NCI-H2029 (cell line): ENCODE results near the gene CUL4B.
"Not testable (repeated sequence)": the region's sequence is repeated elsewhere in the genome, so short reads cannot be mapped to it uniquely, and the experiment has no call there.

Experiments
- DNase-seq: peaks from one replicate; lab custom pipeline; 2025; lab: John Stamatoyannopoulos, UW

The CUL4B gene

DNA sequence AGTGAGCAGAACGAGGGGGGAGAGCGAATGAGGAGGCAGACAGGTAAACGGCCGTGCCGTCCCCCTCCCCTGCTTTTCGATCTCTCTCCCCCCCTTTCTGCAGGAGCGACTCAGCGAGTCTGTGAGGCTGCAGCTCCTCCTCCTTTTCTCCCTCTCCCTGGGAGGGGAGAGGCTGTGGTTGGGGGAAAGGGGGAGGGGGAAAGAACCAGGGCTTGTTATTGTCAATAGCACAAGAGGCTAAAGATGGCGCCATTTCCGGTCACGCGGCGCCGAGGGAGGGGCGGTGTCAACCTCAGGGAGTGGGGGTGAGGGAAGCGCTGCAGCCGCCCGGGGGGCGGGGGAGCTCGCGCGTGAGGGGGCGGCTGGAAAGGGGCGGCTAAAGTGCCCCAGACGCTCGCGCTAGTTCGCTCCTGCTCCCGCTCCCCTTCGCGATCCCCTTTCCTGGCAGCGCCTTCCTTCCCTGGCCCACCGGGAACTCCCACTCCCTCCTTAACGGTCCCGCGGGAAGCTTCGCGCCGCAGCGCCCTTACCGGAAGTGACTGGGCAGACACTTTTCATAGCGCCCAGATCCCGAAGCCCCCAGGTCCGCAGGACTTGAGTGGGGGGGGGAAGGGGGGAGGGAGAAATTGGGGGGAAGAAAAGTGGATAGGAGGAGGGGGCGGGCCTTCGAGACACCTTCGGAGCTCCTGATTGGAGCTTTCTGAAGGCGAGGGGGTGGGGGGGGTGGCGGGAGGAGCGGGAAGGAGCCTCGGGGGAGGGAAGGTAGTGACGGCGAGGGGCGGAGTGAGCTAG lies at the start of gene CUL4B:
Gene CUL4B, minus strand, starts transcription at position 121 of the 792 bp plus-strand sequence. CDS start 324 bp downstream, outside the sequence.
- peak; percentile 89 for DNase-seq

- peak; percentile 26 for DNase-seq
Observed at GRCh38 chrX:120604361-120604782, 43.6 kb upstream of the CUL4B start.

GRCh38 chrX:120603707-120604360 lies 43.1 kb upstream of the CUL4B start, which contains the start of gene MCTS1:
TSS of gene MCTS1 (plus strand) at chrX:120604101. CDS start at chrX:120604237, 136 bp downstream.
- peak; percentile 93 for DNase-seq

DNA sequence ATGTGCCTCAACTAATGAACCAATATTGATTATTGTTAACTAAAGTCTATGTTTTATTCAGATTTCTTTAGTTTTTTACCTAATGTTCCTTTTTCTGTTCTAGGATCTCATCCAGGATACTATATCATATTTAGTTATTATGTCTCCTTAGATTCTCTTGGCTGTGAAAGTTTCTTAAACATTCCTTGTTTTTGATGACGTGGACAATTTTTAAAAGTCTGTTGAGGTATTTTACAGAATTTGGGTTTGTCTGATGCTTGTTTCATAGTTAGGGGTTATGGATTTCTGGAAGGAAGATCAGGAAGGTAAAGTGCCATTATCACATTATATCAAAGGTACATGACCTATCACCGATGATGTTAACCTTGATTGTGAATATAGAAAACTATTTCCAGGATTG lies 24.9 kb upstream of the CUL4B start:
- no peak for DNase-seq

DNA sequence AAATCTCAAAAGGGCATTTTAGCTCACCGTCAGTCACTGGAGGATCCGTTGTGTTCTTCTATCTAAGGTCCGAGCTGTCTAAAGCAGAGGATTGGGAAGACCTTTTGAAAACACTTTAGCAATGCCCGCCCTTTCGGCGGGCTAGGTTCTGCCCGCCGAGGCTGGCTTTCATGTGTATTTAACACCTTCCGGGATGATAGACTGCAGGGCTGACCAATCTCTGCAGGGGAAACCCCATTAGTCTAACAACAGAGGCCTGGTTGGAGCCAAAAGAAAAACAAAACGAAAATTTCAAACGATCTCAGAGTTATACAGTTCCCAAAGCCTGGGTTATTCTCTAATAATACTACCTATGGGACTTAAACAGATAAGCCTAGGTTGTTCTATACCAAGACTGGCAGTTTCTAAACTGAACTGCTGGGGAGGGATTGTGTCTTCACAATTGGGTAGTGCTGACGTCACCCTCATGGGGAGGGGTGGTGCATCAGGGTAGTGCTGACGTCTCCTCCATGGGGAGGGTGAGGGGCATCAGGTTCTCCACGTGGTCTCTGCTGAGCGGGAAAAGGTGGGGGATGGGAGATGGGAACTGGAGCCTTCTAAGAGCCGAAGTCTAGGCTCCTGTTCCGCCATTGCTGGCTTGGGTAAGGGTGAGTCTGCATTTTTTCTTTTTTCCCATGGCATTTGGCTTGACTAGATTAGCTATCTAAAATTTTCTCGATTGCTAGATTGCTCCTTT lies 14.8 kb upstream of the CUL4B start:
- DNase-seq = no peak

DNA sequence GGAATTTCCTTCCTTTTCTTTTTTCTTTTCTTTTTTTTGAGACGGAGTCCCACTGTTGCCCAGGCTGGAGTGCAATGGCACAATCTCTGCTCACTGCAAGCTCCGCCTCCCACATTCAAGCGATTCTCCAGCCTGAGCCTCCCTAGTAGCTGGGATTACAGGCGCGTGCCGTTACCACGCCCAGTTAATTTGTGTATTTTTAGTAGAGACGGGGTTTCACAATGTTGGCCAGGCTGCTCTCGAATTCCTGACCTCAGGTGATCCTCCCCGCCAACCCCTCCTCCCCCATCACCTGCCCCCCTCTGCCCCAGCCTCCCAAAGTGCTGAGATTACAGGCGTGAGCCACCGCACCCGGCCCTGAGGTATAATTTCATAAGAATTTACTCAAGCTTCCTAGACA lies 13.0 kb upstream of the CUL4B start:
- not testable (repeated sequence) for DNase-seq

DNA sequence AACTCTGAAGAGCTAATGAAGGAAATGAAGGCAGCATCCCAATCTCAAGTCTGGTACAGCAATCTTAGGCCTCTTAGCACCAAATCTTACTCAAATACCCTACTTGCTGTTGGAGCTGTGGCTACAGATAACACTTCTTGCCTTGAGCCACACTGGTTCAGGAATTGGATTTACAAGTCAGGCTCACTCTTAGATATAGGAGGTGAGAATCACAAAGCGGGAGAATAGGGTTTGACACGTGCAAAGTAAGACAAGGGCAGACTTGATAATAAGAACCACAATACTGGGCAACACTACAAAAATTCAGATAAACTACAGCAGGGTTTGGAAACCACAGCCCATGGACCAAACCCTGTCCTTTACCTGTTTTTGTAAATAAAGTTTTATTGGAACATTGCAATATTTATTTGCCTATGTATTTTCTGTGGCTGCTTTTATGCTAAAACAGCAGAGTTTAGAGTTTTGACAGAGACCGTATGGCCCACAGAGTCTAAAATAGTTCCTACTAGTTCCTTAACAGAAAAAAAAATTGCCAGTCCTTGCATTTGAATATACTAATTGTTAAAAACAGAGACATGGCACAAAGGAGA lies 9.3 kb upstream of the CUL4B start:
- no peak for DNase-seq

DNA sequence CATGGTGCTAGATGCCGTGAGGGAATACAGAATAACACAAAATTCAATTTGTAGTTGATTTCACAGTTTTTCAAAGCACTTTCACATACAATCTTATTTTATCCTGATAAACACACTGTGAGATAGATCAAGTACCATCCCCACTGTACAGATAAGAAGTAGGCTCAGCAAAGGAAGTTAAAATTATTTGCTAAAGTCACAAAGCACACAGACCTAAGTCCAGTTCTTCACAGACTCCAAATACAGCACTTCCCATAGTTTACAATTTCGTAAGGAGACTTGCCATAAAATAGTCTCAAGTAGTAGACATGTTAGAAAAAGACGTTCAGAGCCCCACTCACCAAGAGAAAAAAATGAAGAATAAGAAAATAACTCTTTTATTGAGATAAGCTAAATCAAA lies 7.8 kb upstream of the CUL4B start:
- DNase-seq = no peak

DNA sequence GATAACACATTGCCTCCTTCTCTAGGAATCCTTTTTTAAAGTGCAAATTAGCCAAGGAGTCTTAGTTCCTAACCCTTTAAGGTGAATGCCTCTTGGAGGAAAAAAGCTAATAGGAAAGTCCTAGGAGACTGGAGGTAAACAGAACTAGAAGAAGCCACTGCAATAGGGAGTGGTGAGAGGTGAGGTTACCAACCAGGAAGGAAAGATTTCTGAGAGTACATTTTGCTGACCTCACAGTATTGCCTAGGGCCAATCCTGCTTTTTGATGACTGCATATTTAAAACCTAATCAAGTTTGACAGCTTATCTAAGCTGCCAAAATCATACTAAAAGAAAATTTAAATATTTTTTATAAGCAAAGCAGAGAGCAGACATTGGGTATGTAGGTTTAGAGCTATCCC lies 7.3 kb upstream of the CUL4B start:
- no peak for DNase-seq

- DNase-seq = no peak
Observed at GRCh38 chrX:120566817-120567216, 6.1 kb upstream of the CUL4B start.

GRCh38 chrX:120564925-120565324 lies 4.2 kb upstream of the CUL4B start:
- no peak for DNase-seq

DNA sequence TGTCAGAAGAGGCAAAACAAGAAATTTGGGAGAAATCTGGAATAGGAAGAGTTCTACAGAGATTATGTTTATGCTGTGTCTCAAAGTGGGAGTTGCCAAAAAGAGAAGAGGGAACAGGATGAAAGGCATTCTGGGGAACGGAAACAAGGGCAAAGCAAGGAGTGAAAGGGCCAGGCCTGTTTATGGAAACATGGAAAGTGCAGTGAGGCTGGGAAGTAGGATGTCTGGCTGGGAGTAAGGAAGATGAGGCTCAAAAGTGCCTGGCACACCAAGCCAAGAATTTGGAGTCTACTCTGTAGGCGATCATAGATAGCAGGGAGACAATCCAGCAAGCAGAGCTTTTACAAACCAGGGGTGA lies 1.8 kb upstream of the CUL4B start:
- no peak for DNase-seq

GRCh38 chrX:120561634-120562568 lies 1.1 kb upstream of the CUL4B start:
- DNase-seq = no peak

DNA sequence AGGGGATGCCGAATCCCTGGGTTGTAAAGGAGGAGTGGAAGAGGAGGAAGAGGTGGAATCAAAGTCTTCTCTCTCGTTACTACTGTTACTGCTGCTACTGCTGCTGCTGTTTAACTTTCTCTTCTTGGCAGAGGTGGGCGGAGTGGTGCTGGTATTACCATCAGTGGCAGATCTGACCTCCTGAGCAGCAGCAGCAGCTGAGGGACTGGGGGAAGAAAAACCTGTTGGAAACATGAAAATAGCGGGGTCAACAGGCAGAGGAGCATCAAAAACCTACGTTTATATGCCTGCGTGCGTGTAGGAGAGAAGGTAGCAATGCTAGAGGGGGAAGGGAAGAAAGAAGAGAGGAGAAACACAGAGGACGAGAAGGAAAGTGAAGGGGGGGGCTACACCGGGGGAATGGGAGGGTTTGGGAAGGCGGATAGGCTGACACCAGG lies 339 bp downstream of the CUL4B start:
- no peak for DNase-seq

GRCh38 chrX:120559804-120560203 lies 958 bp downstream of the CUL4B start:
- peak; percentile 3 for DNase-seq

- DNase-seq = no peak
Observed at GRCh38 chrX:120556251-120556650, 4.5 kb downstream of the CUL4B start.

GRCh38 chrX:120549483-120550452 lies 11.0 kb downstream of the CUL4B start:
- no peak for DNase-seq

DNA sequence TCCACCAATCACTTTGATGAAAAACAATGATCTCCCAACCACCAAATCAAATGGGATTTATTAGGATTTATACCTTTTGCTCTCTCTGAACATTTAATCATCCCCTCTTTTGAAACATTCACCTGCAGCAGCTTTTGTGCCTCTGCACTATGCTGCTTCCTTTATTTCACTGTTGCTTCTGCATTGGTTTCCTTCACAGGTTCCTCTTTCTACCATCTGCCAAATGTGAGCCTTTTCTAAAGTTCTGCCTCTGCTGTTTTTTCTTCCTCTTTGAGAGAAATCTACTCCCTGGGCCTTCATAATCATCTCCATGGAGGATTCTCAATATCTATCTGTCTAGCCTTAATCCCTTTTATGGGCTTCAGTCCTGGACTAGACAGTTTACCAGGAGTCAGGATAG lies 24.7 kb downstream of the CUL4B start:
- DNase-seq = no peak

DNA sequence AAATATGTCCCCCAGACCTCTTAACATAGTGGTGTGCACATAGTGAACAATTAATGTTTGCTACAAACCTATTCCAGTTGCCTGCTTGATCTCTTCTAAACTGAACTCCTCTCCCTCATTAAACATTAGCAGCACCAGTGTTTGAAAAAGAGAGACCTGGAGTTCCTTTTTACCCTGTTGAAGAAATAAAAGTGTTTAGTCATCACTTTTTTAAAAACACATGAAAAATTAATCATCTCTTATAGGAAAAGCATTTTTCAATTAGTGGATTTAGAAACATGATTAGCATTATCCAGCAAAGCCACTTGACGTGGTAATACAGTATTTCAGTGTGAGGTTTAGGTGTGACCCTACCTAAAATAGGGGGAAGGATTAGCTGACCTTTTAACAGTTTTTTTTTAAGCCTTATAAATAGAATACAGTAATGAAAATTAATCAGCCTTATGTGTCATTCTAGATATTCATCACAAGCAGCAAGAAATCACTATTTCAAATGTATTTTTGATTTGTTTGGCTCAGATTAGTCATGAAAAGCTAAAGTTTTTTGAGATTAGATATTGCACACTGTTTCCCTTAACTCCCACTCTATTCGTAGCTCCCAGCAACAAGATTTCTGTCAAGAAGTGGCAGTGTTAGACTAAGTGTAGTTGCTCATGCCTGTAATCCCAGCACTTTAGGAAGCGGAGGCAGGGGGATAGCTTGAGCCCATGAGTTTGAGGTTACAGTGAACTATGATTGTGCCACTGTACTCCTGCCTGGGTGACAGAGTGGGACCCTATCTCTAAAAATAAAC lies 26.2 kb downstream of the CUL4B start:
- DNase-seq = no peak
